HG03432 (cell line): ENCODE measurements around the gene HES5.

Source experiments
- ATAC-seq: cut with Tn5 transposase; IDR thresholded peaks from one replicate; pipeline ENCODE4 v1.9.1; 2021; ENCODE audit warnings: mild to moderate bottlenecking, moderate library complexity; ENCODE audit not compliant: unreplicated experiment

HES5 gene

GRCh38 chr1:2483026-2483425, 47.0 kb downstream of the HES5 start:
- ATAC-seq: no peak

DNA sequence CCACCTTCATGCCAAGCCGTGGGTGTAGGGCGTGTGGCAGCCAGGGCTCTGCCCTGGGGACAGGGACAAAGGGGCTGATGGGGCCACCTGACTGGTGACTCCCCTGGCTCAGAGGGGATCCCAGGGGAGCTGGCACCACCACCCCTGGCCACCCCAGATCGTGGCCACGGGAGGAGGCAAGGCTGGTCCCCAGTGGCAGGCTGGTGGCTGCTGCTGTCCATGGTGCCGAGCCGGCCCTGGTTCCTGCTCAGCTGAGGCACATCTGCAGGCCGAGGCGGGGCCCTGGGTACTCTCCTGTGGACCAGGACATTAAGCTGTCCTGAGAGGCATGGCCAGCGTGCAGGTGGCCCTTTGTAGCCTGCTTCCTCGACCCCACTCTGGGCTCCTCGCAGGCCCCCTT, 47.5 kb downstream of the HES5 start:
- no peak for ATAC-seq

DNA sequence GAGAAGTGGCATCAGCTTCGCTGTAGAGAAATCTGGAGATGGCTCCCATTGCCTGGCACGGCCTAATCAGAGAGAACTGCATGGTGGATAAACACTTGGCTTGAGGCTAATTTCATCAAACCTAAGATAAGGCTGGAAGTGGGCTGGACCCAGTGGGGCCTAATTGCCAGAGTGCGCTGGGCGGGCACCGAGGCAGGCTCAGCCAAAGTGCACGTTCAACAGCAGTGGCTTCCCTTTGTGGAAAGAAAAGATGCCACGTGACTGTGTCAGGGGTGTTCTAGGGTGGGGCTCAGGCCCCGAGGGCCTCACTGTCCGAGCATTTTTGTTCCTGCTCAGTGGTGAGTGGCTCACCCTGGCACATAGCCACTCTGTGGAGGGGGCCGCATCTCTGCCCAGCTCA, 48.2 kb downstream of the HES5 start:
- no peak for ATAC-seq

DNA sequence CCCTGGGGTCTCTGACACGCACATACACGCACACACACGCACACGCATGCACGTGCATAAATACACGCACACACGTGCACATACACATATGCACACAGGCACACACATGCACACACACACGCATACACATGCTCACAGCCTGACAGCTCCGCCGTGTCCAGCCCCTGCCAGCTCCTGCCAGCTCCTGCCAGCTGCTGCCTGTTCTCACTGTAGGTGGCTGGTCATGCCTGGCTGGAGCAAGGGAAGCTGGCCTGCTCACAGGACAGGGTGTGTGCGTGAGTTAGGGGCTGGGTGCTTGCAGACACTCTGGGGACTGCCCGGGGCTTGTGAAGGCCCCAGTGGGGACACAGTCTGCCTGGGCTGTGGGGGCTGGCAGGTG, 49.1 kb downstream of the HES5 start:
- ATAC-seq: no peak

DNA sequence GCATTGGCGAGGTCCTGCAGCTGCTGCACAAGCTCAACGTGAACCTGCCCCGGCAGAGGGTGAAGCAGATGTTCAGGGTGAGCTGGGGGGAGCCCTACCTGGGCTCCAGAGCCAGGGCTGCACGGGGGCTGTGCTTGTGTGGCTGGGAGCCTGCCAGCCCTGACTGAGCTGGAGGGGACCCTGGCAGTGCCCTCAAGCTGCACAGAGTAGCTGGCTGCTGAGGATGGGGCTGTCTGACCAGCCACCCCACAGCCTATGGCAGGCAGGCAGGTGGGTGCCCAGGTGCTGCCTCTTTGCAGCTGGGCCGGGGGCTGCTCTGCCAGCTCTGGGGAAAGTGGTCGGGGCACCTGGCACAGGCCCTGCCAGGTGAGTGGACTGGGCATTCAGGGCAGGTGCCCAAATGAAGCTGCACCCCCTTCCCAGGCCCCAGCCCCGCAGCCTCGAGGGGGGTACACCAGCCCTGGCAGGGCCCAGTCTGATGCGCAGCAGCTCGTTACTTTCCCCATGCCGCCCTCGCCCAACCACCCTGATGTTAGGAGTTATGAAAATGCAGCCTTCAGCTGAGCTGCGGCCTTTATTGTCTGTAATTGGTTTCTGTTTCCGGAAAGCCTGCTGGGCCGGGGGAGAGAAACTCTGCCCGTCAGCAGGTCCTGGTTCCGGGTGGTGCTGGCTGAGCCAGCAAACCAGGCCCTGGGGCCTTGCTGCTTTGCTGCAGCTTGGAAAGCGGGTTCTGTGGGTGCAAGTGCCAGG, 49.7 kb downstream of the HES5 start:
- ATAC-seq: no peak

DNA sequence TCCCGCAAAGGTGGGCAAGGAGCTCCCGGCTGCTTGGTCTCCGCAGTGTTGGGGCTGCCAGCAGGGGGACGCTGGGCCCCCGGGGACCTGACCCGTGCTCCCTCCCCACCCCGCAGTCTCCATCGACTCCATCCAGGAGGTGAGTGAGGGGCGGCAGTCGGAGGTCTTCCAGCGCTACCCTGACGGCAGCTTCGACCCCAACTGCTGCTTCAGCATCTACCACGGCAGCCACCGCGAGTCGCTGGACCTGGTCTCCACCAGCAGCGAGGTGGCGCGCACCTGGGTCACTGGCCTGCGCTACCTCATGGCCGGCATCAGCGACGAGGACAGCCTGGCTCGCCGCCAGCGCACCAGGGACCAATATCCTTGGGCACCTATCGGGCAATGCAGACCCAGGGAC, 50.4 kb downstream of the HES5 start:
- no peak for ATAC-seq

- no peak for ATAC-seq
Observed at GRCh38 chr1:2479186-2479585, 50.9 kb downstream of the HES5 start.
